Neural cell (in vitro differentiated cells): ENCODE data around the gene RBM42. TPM values are rescaled to one million over a fixed set of nuclear protein-coding genes. Genes with fewer than 3 reads are reported as not detected.

Experiments
- H2AFZ ChIP-seq: fragments of 200-600, 300-800 bp; sonication (generic), shearing (Covaris generic); 2 replicates; pipeline ENCODE4 v1.6.0; 2014; ENCODE audit warnings: low read depth, mild to moderate bottlenecking, antibody characterized with exemption, low read length, moderate library complexity
- H3F3A ChIP-seq: fragments of 200-600 bp; shearing (Covaris generic); 2 replicates; pipeline ENCODE4 v1.6.1; 2016; ENCODE audit warnings: mild to moderate bottlenecking, moderate library complexity, mixed read lengths, antibody characterized with exemption, low read length; ENCODE audit not compliant: insufficient read depth, poor library complexity, severe bottlenecking
- H3K27ac ChIP-seq: fragments of 200-600, 300-800 bp; sonication (generic), shearing (Covaris generic); 2 replicates; pipeline ENCODE4 v1.5.1; 2014; ENCODE audit warnings: mild to moderate bottlenecking, low read length, moderate library complexity
- H3K27me3 ChIP-seq: fragments of 300-800, 200-600 bp; sonication (generic), shearing (Covaris generic); 2 replicates; pipeline ENCODE4 v1.6.0; 2014; ENCODE audit warnings: mild to moderate bottlenecking, low read depth, low read length, moderate library complexity; ENCODE audit not compliant: insufficient read depth
- H3K36me3 ChIP-seq: fragments of 300-800, 200-600 bp; sonication (generic), shearing (Covaris generic); 2 replicates; pipeline ENCODE4 v1.5.1; 2014; ENCODE audit warnings: mild to moderate bottlenecking, antibody characterized with exemption, low read length, moderate library complexity; ENCODE audit not compliant: insufficient read depth
- H3K4me2 ChIP-seq: fragments of 300-800, 200-600 bp; sonication (generic), shearing (Covaris generic); 2 replicates; pipeline ENCODE4 v1.6.0; 2014; ENCODE audit warnings: mild to moderate bottlenecking, low read length
- H3K4me3 ChIP-seq: fragments of 300-800, 200-600 bp; sonication (generic), shearing (Covaris generic); 2 replicates; pipeline ENCODE4 v1.5.1; 2014; ENCODE audit warnings: mild to moderate bottlenecking, low read length, moderate library complexity
- H3K79me2 ChIP-seq: fragments of 200-600 bp; shearing (Covaris generic); replicated peaks from 2 replicates; pipeline ENCODE4 v1.6.0; 2014; ENCODE audit warnings: mild to moderate bottlenecking, low read length, moderate library complexity; ENCODE audit not compliant: insufficient read depth
- H3K9ac ChIP-seq: fragments of 300-800, 200-600 bp; sonication (generic), shearing (Covaris generic); 2 replicates; pipeline ENCODE4 v1.6.1; 2016; ENCODE audit warnings: mild to moderate bottlenecking, low read length, mixed read lengths
- H3K9me2 ChIP-seq: fragments of 200-600 bp; shearing (Covaris generic); 2 replicates; pipeline ENCODE4 v1.6.1; 2016; ENCODE audit warnings: mild to moderate bottlenecking, low read length, mixed read lengths; ENCODE audit not compliant: insufficient read depth
- H3K9me3 ChIP-seq: fragments of 200-600, 300-800 bp; sonication (generic), shearing (Covaris generic); 2 replicates; pipeline ENCODE4 v1.6.1; 2016; ENCODE audit warnings: mild to moderate bottlenecking, mixed run types, low read length, moderate library complexity, mixed read lengths
- H4K20me1 ChIP-seq: fragments of 200-600 bp; shearing (Covaris generic); 2 replicates; pipeline ENCODE4 v1.6.1; 2016; ENCODE audit warnings: mild to moderate bottlenecking, mixed run types; ENCODE audit not compliant: insufficient read depth
- CTCF ChIP-seq: fragments of 450-650 bp; IDR thresholded peaks from 2 replicates; pipeline ENCODE4 v1.5.1; 2014; ENCODE audit warnings: antibody characterized with exemption, mild to moderate bottlenecking, moderate library complexity; ENCODE audit not compliant: poor library complexity, severe bottlenecking
- EP300 ChIP-seq: fragments of 450-650 bp; conservative IDR thresholded peaks from 2 replicates; pipeline ENCODE4 v1.6.1; 2014; ENCODE audit warnings: antibody characterized with exemption, mild to moderate bottlenecking, moderate library complexity; ENCODE audit not compliant: poor library complexity, severe bottlenecking
- EZH2 ChIP-seq: fragments of 200-600, 300-800 bp; shearing (Covaris generic), sonication (generic); IDR thresholded peaks from 2 replicates; pipeline ENCODE4 v1.6.1; 2014; ENCODE audit warnings: antibody characterized with exemption, low read length, borderline replicate concordance, mild to moderate bottlenecking; ENCODE audit not compliant: insufficient read depth, poor library complexity, severe bottlenecking
- MXI1 ChIP-seq: fragments of 450-650 bp; conservative IDR thresholded peaks from 2 replicates; pipeline ENCODE4 v1.6.1; 2014; ENCODE audit warnings: antibody characterized with exemption, mild to moderate bottlenecking; ENCODE audit not compliant: poor library complexity, severe bottlenecking
- POLR2AphosphoS5 ChIP-seq: IDR thresholded peaks from 2 replicates; pipeline ENCODE4 v1.6.1; 2012
- RAD21 ChIP-seq: fragments of 450-650 bp; conservative IDR thresholded peaks from 2 replicates; pipeline ENCODE4 v1.6.1; 2014; ENCODE audit warnings: antibody characterized with exemption, mild to moderate bottlenecking, moderate library complexity
- REST ChIP-seq: IDR thresholded peaks from 2 replicates; pipeline ENCODE4 v1.6.1; 2012; ENCODE audit warnings: borderline replicate concordance
- SMC3 ChIP-seq: fragments of 450-650 bp; conservative IDR thresholded peaks from 2 replicates; pipeline ENCODE4 v1.6.1; 2014; ENCODE audit warnings: antibody characterized with exemption, mild to moderate bottlenecking, moderate library complexity; ENCODE audit not compliant: poor library complexity
- TAF1 ChIP-seq: IDR thresholded peaks from 2 replicates; pipeline ENCODE4 v1.6.1; 2012; ENCODE audit warnings: low read depth
- polyA plus RNA-seq: library from polyadenylated mRNA; depleted of rRNA; stranded (reverse); fragments of >200 nt; gene quantifications from 2 replicates; pipeline ENCODE4 v1.2.3, GENCODE V29; 2014

The RBM42 gene
- polyA plus RNA-seq, 1 donor from 2014 or later, result 58.5 TPM

- no peaks in the 10 kb centered on the region for H3F3A ChIP-seq
- peaks cover 16% of the 10 kb centered on the region for H3K27me3 ChIP-seq
- no peaks in the 10 kb centered on the region for H4K20me1 ChIP-seq
- H3K9me2 ChIP-seq, result no peaks in the 10 kb centered on the region
- no peak overlapping the region for H3K9ac ChIP-seq
- no peak overlapping the region for H2AFZ ChIP-seq
- TF ChIP-seq RAD21 (no peak), SMC3 (no peak), REST (no peak), EZH2 (no peak), TAF1 (no peak), CTCF (no peak), POLR2AphosphoS5 (no peak), EP300 (no peak), MXI1 (no peak)
- H3K79me2 ChIP-seq, result no peaks in the 10 kb centered on the region
- H3K36me3 ChIP-seq, result no peaks in the 10 kb centered on the region
- no peak overlapping the region for H3K4me3 ChIP-seq
- no peak overlapping the region for H3K4me2 ChIP-seq
- no peak overlapping the region for H3K27ac ChIP-seq
- H3K9me3 ChIP-seq, result no peaks in the 10 kb centered on the region
Measured at GRCh38 chr19:35669566-35669965, 40.7 kb downstream of the RBM42 start.

GRCh38 chr19:35669974-35670373 is 41.1 kb downstream of the RBM42 start:
- Histone ChIP-seq H3K4me3 (no peak overlapping the region), H3F3A (no peaks in the 10 kb centered on the region), H3K36me3 (no peaks in the 10 kb centered on the region), H3K9ac (no peak overlapping the region), H3K27ac (no peak overlapping the region), H3K9me2 (no peaks in the 10 kb centered on the region), H3K4me2 (no peak overlapping the region), H3K79me2 (no peaks in the 10 kb centered on the region), H4K20me1 (no peaks in the 10 kb centered on the region), H3K9me3 (no peaks in the 10 kb centered on the region), H3K27me3 (peaks cover 16% of the 10 kb centered on the region), H2AFZ (no peak overlapping the region)
- TF ChIP-seq RAD21, result no peak
- no peak for TF ChIP-seq EP300
- TF ChIP-seq SMC3, result no peak
- no peak for TF ChIP-seq MXI1
- TF ChIP-seq TAF1, result no peak
- no peak for TF ChIP-seq REST
- TF ChIP-seq POLR2AphosphoS5, result no peak
- TF ChIP-seq CTCF, result no peak
- TF ChIP-seq EZH2, result no peak
